SU-DHL-6 (cell line): ENCODE measurements around the gene MAP6D1.

ENCODE experiments used
- H2AFZ ChIP-seq: fragments of 200-600 bp; sonication (generic); 2 replicates; pipeline ENCODE4 v1.6.1; 2014; ENCODE audit warnings: low read depth, mild to moderate bottlenecking, moderate library complexity, mixed read lengths, antibody characterized with exemption, low read length; ENCODE audit not compliant: severe bottlenecking
- H3F3A ChIP-seq: fragments of 200-600 bp; shearing (Covaris generic); 2 replicates; pipeline ENCODE4 v1.6.0; 2016; ENCODE audit warnings: antibody characterized with exemption, mild to moderate bottlenecking; ENCODE audit not compliant: insufficient read depth
- H3K27ac ChIP-seq: fragments of 200-600 bp; sonication (generic); 2 replicates; pipeline ENCODE4 v1.5.1; 2016; ENCODE audit warnings: low read depth, mild to moderate bottlenecking, low read length, moderate library complexity, mixed read lengths
- H3K27me3 ChIP-seq: fragments of 200-600 bp; sonication (generic), shearing (Covaris generic); 2 replicates; pipeline ENCODE4 v1.6.0; 2014; ENCODE audit warnings: mild to moderate bottlenecking, low read length
- H3K36me3 ChIP-seq: fragments of 200-600 bp; sonication (generic); 2 replicates; pipeline ENCODE4 v1.6.1; 2014; ENCODE audit warnings: mild to moderate bottlenecking, low read length, mixed read lengths
- H3K4me2 ChIP-seq: fragments of 300-600, 200-600 bp; shearing (Covaris generic), sonication (generic); 2 replicates; pipeline ENCODE4 v1.6.0; 2014; ENCODE audit warnings: low read length, low read depth, mild to moderate bottlenecking; ENCODE audit not compliant: poor library complexity, severe bottlenecking
- H3K4me3 ChIP-seq: fragments of 200-600 bp; sonication (generic); 2 replicates; pipeline ENCODE4 v1.5.1; 2014; ENCODE audit warnings: antibody characterized with exemption, low read length, mild to moderate bottlenecking, mixed read lengths; ENCODE audit not compliant: insufficient read depth, poor library complexity, severe bottlenecking
- H3K79me2 ChIP-seq: fragments of 200-600 bp; sonication (generic); 2 replicates; pipeline ENCODE4 v1.6.1; 2014; ENCODE audit warnings: mild to moderate bottlenecking, low read length, moderate library complexity; ENCODE audit not compliant: insufficient read depth
- H3K9ac ChIP-seq: fragments of 200-600 bp; sonication (generic); 2 replicates; pipeline ENCODE4 v1.7.0; 2014; ENCODE audit warnings: mild to moderate bottlenecking, low read length
- H3K9me2 ChIP-seq: fragments of 200-600 bp; sonication (generic); replicated peaks from 2 replicates; pipeline ENCODE4 v1.6.1; 2014; ENCODE audit warnings: low read length; ENCODE audit not compliant: insufficient read depth
- H3K9me3 ChIP-seq: fragments of 200-600 bp; sonication (generic); 2 replicates; pipeline ENCODE4 v1.6.1; 2014; ENCODE audit warnings: low read length, mixed read lengths; ENCODE audit not compliant: insufficient read depth
- H4K20me1 ChIP-seq: fragments of 200-600 bp; sonication (generic); 2 replicates; pipeline ENCODE4 v1.6.1; 2014; ENCODE audit warnings: low read depth, mild to moderate bottlenecking, antibody characterized with exemption, low read length, moderate library complexity, mixed read lengths
- EZH2phosphoT487 ChIP-seq: fragments of 200-600 bp; sonication (generic), shearing (Covaris generic); conservative IDR thresholded peaks from 2 replicates; pipeline ENCODE4 v1.6.1; 2018; ENCODE audit warnings: mild to moderate bottlenecking, antibody characterized with exemption, low read length, moderate library complexity, mixed read lengths
- TF ChIP-seq, protein P1 (sequence below): fragments of 200-600 bp; sonication (generic); IDR thresholded peaks from one replicate; pipeline ENCODE4 v1.5.1; 2017; ENCODE audit warnings: antibody characterized with exemption, mild to moderate bottlenecking, low read length, moderate library complexity; ENCODE audit not compliant: insufficient read depth, poor library complexity, severe bottlenecking

MAP6D1 gene

GRCh38 chr3:183837390-183837789, 12.0 kb upstream of the MAP6D1 start:
- Histone ChIP-seq H3K9ac (no peak overlapping the region), H2AFZ (no peak overlapping the region), H4K20me1 (no peaks in the 10 kb centered on the region), H3K4me2 (no peak overlapping the region), H3K9me2 (no peaks in the 10 kb centered on the region), H3K4me3 (no peak overlapping the region), H3K79me2 (no peaks in the 10 kb centered on the region), H3K9me3 (no peaks in the 10 kb centered on the region), H3F3A (no peaks in the 10 kb centered on the region), H3K36me3 (peaks cover 10% of the 10 kb centered on the region; the same call in 1 of the 2 replicates), H3K27ac (no peak overlapping the region), H3K27me3 (no peaks in the 10 kb centered on the region)
- TF ChIP-seq, protein P1, sequence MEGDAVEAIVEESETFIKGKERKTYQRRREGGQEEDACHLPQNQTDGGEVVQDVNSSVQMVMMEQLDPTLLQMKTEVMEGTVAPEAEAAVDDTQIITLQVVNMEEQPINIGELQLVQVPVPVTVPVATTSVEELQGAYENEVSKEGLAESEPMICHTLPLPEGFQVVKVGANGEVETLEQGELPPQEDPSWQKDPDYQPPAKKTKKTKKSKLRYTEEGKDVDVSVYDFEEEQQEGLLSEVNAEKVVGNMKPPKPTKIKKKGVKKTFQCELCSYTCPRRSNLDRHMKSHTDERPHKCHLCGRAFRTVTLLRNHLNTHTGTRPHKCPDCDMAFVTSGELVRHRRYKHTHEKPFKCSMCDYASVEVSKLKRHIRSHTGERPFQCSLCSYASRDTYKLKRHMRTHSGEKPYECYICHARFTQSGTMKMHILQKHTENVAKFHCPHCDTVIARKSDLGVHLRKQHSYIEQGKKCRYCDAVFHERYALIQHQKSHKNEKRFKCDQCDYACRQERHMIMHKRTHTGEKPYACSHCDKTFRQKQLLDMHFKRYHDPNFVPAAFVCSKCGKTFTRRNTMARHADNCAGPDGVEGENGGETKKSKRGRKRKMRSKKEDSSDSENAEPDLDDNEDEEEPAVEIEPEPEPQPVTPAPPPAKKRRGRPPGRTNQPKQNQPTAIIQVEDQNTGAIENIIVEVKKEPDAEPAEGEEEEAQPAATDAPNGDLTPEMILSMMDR, result no peak
- no peak for TF ChIP-seq EZH2phosphoT487

GRCh38 chr3:183833516-183833915, 8.1 kb upstream of the MAP6D1 start:
- no peaks in the 10 kb centered on the region; the same call in 1 of the 2 replicates for H3K36me3 ChIP-seq

DNA sequence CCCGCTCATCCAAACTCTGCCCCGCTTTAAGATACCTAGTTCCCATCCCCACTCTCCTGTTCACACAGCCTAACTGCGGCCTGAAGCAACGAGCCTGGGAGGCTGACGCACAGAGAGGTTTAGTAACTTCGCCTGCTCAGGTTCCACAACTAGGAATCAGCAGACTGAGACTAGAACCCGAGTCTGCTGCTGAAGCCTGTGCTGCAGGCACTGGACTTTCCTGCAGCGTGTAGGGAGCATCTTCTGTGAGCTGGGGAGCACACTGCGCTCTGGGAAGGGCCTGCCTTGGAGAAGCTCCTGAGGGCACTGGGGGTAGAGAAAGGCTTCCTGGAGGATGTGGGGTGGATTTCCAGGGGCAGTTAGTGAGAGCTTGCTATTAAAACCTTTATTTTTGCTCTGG, 4.8 kb upstream of the MAP6D1 start:
- Histone ChIP-seq H3K27ac (no peak overlapping the region), H3K4me3 (no peak overlapping the region), H3F3A (peaks cover 10% of the 10 kb centered on the region), H2AFZ (no peak overlapping the region), H3K9me3 (no peaks in the 10 kb centered on the region), H3K4me2 (no peak overlapping the region), H4K20me1 (no peaks in the 10 kb centered on the region), H3K27me3 (no peaks in the 10 kb centered on the region), H3K36me3 (no peaks in the 10 kb centered on the region; the same call in 1 of the 2 replicates), H3K9me2 (no peaks in the 10 kb centered on the region), H3K9ac (no peak overlapping the region), H3K79me2 (no peaks in the 10 kb centered on the region)
- no peak for TF ChIP-seq EZH2phosphoT487
- TF ChIP-seq, protein P1, result no peak

More at GRCh38 chr3:183833516-183833915, 8.1 kb upstream of the MAP6D1 start:
- H3K9me2 ChIP-seq, result no peaks in the 10 kb centered on the region
- no peak overlapping the region for H3K4me2 ChIP-seq
- H3K4me3 ChIP-seq, result no peak overlapping the region
- no peaks in the 10 kb centered on the region for H3K79me2 ChIP-seq
- H3F3A ChIP-seq, result no peaks in the 10 kb centered on the region
- no peaks in the 10 kb centered on the region for H3K9me3 ChIP-seq
- no peak overlapping the region for H3K27ac ChIP-seq
- no peak overlapping the region for H2AFZ ChIP-seq
- H4K20me1 ChIP-seq, result no peaks in the 10 kb centered on the region
- no peaks in the 10 kb centered on the region for H3K27me3 ChIP-seq
- no peak overlapping the region for H3K9ac ChIP-seq
- no peak for TF ChIP-seq EZH2phosphoT487
- TF ChIP-seq, protein P1, result no peak
